NCI-H2227 (cell line): Measurements from ENCODE around the gene WNT9A.

Experiments used
- DNase-seq: peaks from one replicate; lab custom pipeline; 2025; ENCODE audit not compliant: unreplicated experiment; lab: John Stamatoyannopoulos, UW

WNT9A gene

GRCh38 chr1:227955808-227956207 is 8.1 kb upstream of the WNT9A start:
- no peak for DNase-seq

GRCh38 chr1:227954163-227954850 is 6.6 kb upstream of the WNT9A start:
- DNase-seq = no peak

DNA sequence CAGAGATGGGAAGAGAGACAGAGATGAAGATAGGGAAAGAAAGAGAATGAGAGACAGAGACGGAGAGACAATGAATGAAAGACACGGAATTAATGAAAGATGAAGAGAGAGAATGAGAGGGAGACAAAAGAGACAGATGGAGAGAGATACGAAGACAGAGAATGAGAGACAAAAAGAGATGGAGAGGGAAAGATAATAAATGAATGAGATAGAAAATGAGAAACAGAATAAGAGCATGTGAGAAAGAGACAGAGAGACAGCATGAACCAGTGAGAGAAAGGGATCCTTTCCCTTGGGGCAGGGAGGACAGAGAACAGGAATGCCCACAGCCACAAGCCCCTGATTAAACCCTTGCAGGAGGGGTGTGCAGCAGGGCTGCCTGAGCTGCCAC is 5.3 kb upstream of the WNT9A start:
- no peak for DNase-seq

- DNase-seq = no peak
Observed at GRCh38 chr1:227952374-227953021, 4.8 kb upstream of the WNT9A start.

- DNase-seq = no peak
Observed at GRCh38 chr1:227951624-227952373, 4.1 kb upstream of the WNT9A start.

DNA sequence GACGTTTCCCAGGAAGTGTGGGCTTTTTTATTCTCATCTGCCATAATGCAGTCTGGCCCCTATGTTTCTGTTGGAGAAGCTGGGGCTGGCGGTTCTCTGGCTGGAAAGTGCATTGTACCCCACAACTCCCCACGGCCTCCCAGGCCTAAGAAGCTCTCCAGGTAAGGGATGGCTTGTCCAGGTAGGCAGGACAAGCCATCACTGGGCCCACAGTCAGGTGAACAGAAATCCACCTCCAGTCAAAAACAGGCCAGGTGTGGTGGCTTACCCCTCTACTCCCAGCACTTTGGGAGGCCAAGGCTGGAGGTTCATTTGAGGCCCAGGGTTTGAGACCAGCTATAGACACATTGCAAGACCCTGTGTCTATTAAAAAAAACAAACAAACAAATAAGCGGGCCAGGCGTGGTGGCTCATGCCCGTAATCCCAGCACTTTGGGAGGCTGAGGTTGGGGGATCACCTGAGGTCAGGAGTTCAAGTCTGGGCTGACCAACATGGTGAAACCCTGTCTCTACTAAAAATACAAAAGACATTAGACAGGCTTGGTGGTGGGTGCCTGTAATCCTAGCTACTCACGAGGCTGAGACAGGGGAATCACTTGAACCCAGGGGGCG is 3.1 kb upstream of the WNT9A start:
- DNase-seq = no peak

DNA sequence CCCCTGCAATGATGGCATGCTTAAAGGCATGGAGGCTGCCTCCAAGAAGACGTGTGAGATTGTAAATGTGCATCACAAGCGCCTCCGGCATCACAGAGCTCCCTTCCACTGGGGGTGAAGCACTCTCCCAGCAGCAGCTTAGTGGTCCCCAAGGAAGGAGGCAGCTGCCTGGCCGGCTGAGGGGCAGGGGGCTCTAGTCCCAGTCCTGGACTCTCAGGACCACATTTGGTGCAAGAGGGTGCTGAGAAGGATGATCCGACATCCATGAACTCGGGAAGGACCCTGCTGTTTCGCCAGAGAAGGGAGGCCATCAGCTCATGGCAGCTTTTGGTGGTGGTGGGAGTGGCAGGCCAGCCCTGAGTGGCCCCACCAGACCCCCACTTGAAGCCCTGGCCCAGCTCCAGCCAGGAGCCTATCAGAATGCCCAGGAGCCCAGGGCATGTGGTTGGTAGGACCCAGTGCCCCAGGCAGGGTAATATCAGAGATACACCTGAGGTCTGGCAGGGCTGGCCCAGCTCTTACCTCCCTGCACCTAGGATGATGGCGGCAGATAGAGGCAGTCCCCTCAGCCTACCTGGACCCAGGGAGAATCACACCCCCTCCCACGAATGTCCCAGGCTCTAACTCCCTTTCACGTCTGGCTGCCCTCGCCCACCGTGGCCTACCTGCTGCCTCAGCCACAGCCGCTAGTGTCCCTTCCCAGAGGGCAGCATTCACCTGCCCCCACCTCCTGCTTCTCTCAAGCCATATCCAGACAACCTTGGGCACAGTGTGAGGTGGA is 2.4 kb upstream of the WNT9A start:
- no peak for DNase-seq

DNA sequence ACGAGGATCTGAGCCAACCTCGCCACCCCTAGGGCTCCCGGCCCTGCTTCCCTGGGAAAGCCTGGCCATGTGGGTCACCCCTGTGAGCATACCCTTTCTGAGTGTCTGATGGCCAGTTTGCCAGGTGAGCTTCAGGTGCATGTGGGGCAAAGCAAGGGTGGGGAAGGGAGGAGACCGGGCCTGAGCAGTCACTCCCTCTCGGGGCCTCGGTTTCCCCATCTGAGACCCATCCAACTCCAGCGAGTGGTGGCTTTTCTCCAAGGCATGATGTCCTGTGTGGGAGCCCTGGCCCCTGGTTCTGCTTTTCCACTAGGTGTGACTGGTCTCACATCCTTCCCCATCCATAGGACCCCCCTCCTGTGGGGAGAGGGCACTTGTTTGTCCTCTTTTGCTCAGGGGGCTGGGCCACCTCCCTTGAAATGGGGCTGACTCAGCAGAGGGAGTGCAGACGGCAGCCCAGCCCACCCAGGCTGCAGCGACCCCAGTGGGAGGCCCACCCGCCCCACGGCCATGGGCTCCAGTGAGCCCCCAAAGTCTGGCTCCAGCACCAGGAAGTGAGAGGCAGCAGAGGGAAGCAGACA is 1.7 kb upstream of the WNT9A start:
- DNase-seq = no peak

- peak; percentile 26 for DNase-seq
Observed at GRCh38 chr1:227948493-227949260, 945 bp upstream of the WNT9A start.

GRCh38 chr1:227947386-227947675 is 401 bp downstream of the WNT9A start:
- DNase-seq = no peak

DNA sequence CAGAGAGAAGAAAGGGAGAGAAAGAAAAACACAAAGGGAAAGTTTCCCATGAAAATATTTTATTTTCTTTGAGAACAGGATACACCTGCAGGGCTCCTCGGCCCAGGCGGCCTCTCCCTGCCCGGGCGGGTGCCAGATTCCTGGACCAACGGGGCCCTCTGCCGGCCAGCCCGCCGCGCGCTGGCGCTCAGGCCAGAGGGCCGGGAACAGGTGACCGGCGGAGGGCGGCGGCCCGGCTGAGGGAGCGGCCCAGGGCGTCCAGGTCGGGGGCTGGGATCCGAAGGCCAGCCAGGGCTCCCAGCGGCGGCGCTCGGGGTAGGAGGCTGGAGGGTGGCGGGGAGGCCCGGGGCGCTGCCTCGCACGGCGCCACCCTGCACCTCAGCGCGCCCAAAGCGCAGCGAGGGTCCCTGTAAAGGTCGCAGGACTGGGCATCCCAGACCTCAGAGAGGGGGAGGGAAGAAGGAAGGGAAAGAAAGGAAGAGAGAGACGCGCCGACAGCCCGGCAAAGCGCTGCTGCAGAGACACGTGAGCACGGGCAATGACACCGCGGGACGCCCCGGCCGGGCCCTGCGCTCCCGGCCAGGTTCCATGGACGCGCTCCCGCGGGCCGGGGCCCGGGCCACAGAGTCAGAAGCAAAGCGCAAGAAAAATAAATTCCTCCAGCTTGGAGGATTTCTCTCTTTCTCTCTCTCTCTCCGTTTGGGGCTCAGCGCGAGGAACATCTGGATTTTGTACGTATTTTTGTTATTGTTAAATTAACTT is 927 bp downstream of the WNT9A start:
- DNase-seq = peak; percentile 77

GRCh38 chr1:227945891-227946623 is 1.7 kb downstream of the WNT9A start:
- DNase-seq = peak; percentile 46

GRCh38 chr1:227944931-227945890 is 2.5 kb downstream of the WNT9A start:
- no peak for DNase-seq

GRCh38 chr1:227944090-227944930 is 3.4 kb downstream of the WNT9A start:
- no peak for DNase-seq

- no peak for DNase-seq
Observed at GRCh38 chr1:227943381-227944089, 4.2 kb downstream of the WNT9A start.

DNA sequence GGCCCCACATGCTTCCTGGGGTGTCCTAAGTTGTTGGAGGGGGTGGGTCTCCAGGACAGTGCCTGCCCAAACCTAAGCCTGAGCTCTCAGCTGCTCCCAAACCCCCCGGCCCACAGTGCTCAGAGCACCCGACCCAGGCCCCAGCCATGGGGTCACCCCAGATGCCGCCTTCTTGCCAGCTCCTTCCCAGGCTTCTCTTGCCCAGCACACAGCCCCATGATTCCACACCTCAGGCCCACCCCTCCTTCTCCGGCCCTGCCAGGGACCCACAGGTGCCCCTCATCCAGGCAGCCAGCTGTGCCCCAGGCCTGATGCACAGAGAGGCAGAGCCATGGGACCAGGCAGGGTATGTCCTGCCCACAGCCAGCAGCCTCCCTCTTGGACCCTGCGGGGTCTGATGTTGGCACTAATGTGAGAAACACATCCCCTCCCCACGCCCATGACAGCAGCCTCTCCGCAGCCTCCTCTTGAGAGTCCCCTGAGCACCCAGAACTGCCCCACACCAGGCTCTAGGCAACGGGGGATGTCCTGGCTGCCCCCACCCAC is 4.9 kb downstream of the WNT9A start:
- no peak for DNase-seq
